HepG2 (cell line): ENCODE results near the gene CLCN1. TPM values are rescaled to one million over a fixed set of nuclear protein-coding genes. Genes with fewer than 3 reads are reported as not detected.
A peak's percentile ranks its signal among the peaks of the same experiment; 100 is the strongest.

Experiments used
- ARID3A ChIP-seq: IDR thresholded peaks from 2 replicates; pipeline ENCODE4 v1.6.1; 2012; ENCODE audit warnings: low read depth, low read length, improper control_type of control experiment
- ATAD3A ChIP-seq: sonication (generic); formaldehyde crosslinking; IDR thresholded peaks from 2 replicates; pipeline ENCODE4 v1.4.0; 2020; ENCODE audit warnings: missing genetic modification reagents
- ATF3 ChIP-seq: sonication (generic); formaldehyde crosslinking; IDR thresholded peaks from 2 replicates; pipeline ENCODE4 v1.4.0; 2020; ENCODE audit warnings: missing genetic modification reagents
- CEBPG ChIP-seq: IDR thresholded peaks from 2 replicates; pipeline ENCODE4 v1.6.1; 2016
- ELF4 ChIP-seq: sonication (generic); formaldehyde crosslinking; IDR thresholded peaks from 2 replicates; pipeline ENCODE4 v1.5.0; 2020; ENCODE audit warnings: missing genetic modification reagents, mild to moderate bottlenecking, moderate library complexity, borderline replicate concordance
- GATAD1 ChIP-seq: IDR thresholded peaks from 2 replicates; pipeline ENCODE4 v1.6.1; 2016; ENCODE audit warnings: missing genetic modification reagents, missing compliant biosample characterization
- HDAC2 ChIP-seq: sonication (generic); formaldehyde crosslinking; IDR thresholded peaks from 2 replicates; pipeline ENCODE4 v1.4.0; 2020; ENCODE audit warnings: missing genetic modification reagents
- MXD1 ChIP-seq: sonication (generic); formaldehyde crosslinking; IDR thresholded peaks from 2 replicates; pipeline ENCODE4 v1.4.0; 2020; ENCODE audit warnings: mild to moderate bottlenecking, missing genetic modification reagents
- NR2C2 ChIP-seq: sonication (generic); formaldehyde crosslinking; IDR thresholded peaks from 2 replicates; pipeline ENCODE4 v1.4.0; 2020; ENCODE audit warnings: missing genetic modification reagents, mild to moderate bottlenecking, moderate library complexity, borderline replicate concordance
- POLR2G ChIP-seq: fragments of 200-400 bp; formaldehyde crosslinking; IDR thresholded peaks from 2 replicates; pipeline ENCODE4 v1.6.1; 2018; ENCODE audit warnings: mild to moderate bottlenecking, low read depth, low read length, moderate library complexity
- RCOR2 ChIP-seq: IDR thresholded peaks from 2 replicates; pipeline ENCODE4 v1.6.1; 2016; ENCODE audit warnings: missing biosample characterization, missing genetic modification reagents
- SKI ChIP-seq: fragments of 450-650 bp; IDR thresholded peaks from one replicate; pipeline ENCODE4 v1.6.1; 2018; ENCODE audit warnings: mild to moderate bottlenecking; ENCODE audit not compliant: partially characterized antibody
- TFAP4 ChIP-seq: sonication (generic); IDR thresholded peaks from 2 replicates; pipeline ENCODE4 v1.6.1; 2016; ENCODE audit warnings: low read depth, borderline replicate concordance
- THAP11 ChIP-seq: IDR thresholded peaks from 2 replicates; pipeline ENCODE4 v1.6.1; 2016; ENCODE audit warnings: missing biosample characterization, missing genetic modification reagents
- THRA ChIP-seq: sonication (generic); formaldehyde crosslinking; IDR thresholded peaks from 2 replicates; pipeline ENCODE4 v1.4.0; 2020; ENCODE audit warnings: missing genetic modification reagents, borderline replicate concordance
- ZBTB26 ChIP-seq: IDR thresholded peaks from 2 replicates; pipeline ENCODE4 v1.6.1; 2016; ENCODE audit warnings: missing compliant biosample characterization, missing genetic modification reagents, borderline replicate concordance
- ZBTB34 ChIP-seq: sonication (generic); formaldehyde crosslinking; IDR thresholded peaks from 2 replicates; pipeline ENCODE4 v1.8.0; 2022; ENCODE audit warnings: mild to moderate bottlenecking, missing genetic modification reagents
- ZNF614 ChIP-seq: IDR thresholded peaks from 2 replicates; pipeline ENCODE4 v1.6.1; 2018; ENCODE audit warnings: missing biosample characterization, missing genetic modification reagents, inconsistent platforms, borderline replicate concordance
- ZNF639 ChIP-seq: conservative IDR thresholded peaks from 2 replicates; pipeline ENCODE4 v1.6.1; 2018; ENCODE audit warnings: missing genetic modification reagents
- ZNF83 ChIP-seq: sonication (generic); formaldehyde crosslinking; IDR thresholded peaks from 2 replicates; pipeline ENCODE4 v1.4.0; 2020; ENCODE audit warnings: missing genetic modification reagents, mild to moderate bottlenecking, borderline replicate concordance
- polyA plus RNA-seq, 8 experiments: library from polyadenylated mRNA; depleted of rRNA in 3 of 8; stranded (reverse) in 7 of 8; unstranded in 1 of 8; fragments of >200 nt; fragmentation: Illumina TruSeq in 4 of 8; extraction: Trizol in 4 of 8; gene quantifications; 2 replicates each; pipeline versions ENCODE4 v1.2.1 to v1.2.3, GENCODE V29; 2011 to 2016; ENCODE audit warnings: low read depth in 4 of 8, missing spikeins in 1 of 8, mixed read lengths in 1 of 8; ENCODE audit not compliant: insufficient read depth in 1 of 8
- total RNA-seq, 5 experiments: library from RNA; depleted of rRNA; stranded (reverse); fragments of >200 nt; fragmentation: Illumina TruSeq; extraction: Trizol; gene quantifications; 2 replicates each; pipeline ENCODE4 v1.2.3, GENCODE V29; 2016; ENCODE audit warnings: low read depth in 1 of 5

CLCN1 gene
- total and polyA plus RNA-seq, 2 of the 13 experiments (the other 11 are each of a cell fraction or from before 2014, with no cell fraction given): 0.01 TPM; not detected in 1

GRCh38 chr7:143393267-143394041, 77.5 kb downstream of the CLCN1 start (continued):
- TF ChIP-seq ARID3A: peak; percentile 25; the same call in 1 of the 2 replicates
- 0 out of 2 replicates have a peak, but pooled peaks have one; percentile 67 for TF ChIP-seq ATF3 (CRISPR knock-in tag)
- TF ChIP-seq ZNF639 (CRISPR knock-in tag): no peak
- TF ChIP-seq GATAD1 (CRISPR knock-in tag): 0 out of 2 replicates have a peak, but pooled peaks have one; percentile 31
- TF ChIP-seq TFAP4: peak; percentile 45; the same call in 1 of the 2 replicates
- peak; percentile 89 for TF ChIP-seq NR2C2 (CRISPR knock-in tag)
- peak; percentile 92; the same call in 1 of the 2 replicates for TF ChIP-seq HDAC2 (CRISPR knock-in tag)
- TF ChIP-seq RCOR2 (CRISPR knock-in tag): peak; percentile 67; the same call in 1 of the 2 replicates
- peak; percentile 92 for TF ChIP-seq THRA (CRISPR knock-in tag)
- no peak for TF ChIP-seq ZNF83 (CRISPR knock-in tag)
- peak; percentile 54; the same call in 1 of the 2 replicates for TF ChIP-seq ZNF614 (CRISPR knock-in tag)
- no peak for TF ChIP-seq MXD1 (CRISPR knock-in tag)
- TF ChIP-seq POLR2G: no peak
- TF ChIP-seq ELF4 (CRISPR knock-in tag): no peak
- TF ChIP-seq ZBTB26 (CRISPR knock-in tag): peak; percentile 94
- peak; percentile 62 for TF ChIP-seq SKI
- TF ChIP-seq THAP11: peak; percentile 64
- no peak for TF ChIP-seq ATAD3A (CRISPR knock-in tag)
- peak; percentile 87 for TF ChIP-seq ZBTB34
- TF ChIP-seq CEBPG (CRISPR knock-in tag): peak; percentile 91
